ENCODE results near the gene PPIB.

Gene PPIB

GRCh38 chr15:64162869-64163658, at the start of gene PPIB:
PPIB (minus strand) TSS chr15:64163022; CDS start chr15:64162986, 36 bp downstream.
- DNase-seq, result peak; percentile 100

- no peak for DNase-seq
These were observed 48.9 kb upstream of the PPIB start for GRCh38 chr15:64211696-64212095.

- no peak for DNase-seq
These were observed 47.5 kb upstream of the PPIB start for GRCh38 chr15:64210371-64210770.

GRCh38 chr15:64209680-64210334, 47.0 kb upstream of the PPIB start:
- DNase-seq, result peak; percentile 16

- no peak for DNase-seq
These were observed 42.4 kb upstream of the PPIB start for GRCh38 chr15:64205202-64205601.

GRCh38 chr15:64197425-64197824, 34.6 kb upstream of the PPIB start:
- no peak for DNase-seq

GRCh38 chr15:64193971-64194370, 31.1 kb upstream of the PPIB start:
- no peak for DNase-seq

GRCh38 chr15:64191971-64192830, 29.4 kb upstream of the PPIB start:
- no peak for DNase-seq

GRCh38 chr15:64187396-64188191, 24.8 kb upstream of the PPIB start:
- no peak for DNase-seq

GRCh38 chr15:64185146-64185911, 22.5 kb upstream of the PPIB start:
- DNase-seq, result no peak

GRCh38 chr15:64182859-64183370, 20.1 kb upstream of the PPIB start:
- no peak for DNase-seq

GRCh38 chr15:64180235-64180824, 17.5 kb upstream of the PPIB start:
- no peak for DNase-seq

- no peak for DNase-seq
These were observed 3.5 kb upstream of the PPIB start for GRCh38 chr15:64166102-64166890.

- no peak for DNase-seq
These were observed 1.6 kb upstream of the PPIB start for GRCh38 chr15:64164436-64164835.

- DNase-seq, result no peak
These were observed 989 bp upstream of the PPIB start for GRCh38 chr15:64163659-64164362.

- no peak for DNase-seq
These were observed 349 bp downstream of the PPIB start for GRCh38 chr15:64162478-64162868.

GRCh38 chr15:64161688-64162477, 939 bp downstream of the PPIB start:
- no peak for DNase-seq

- DNase-seq, result no peak
These were observed 4.3 kb downstream of the PPIB start for GRCh38 chr15:64158363-64159134.
